Activated CD4-positive, alpha-beta T cell treated with anti-CD3 and anti-CD28 coated beads, Interleukin-2, amount 10 ng/mL, durations not matched to agents 24 days and 14 days (primary cell): ENCODE results near the gene ADCYAP1R1. TPM values are rescaled to one million over a fixed set of nuclear protein-coding genes. Genes with fewer than 3 reads are reported as not detected.

Experiments
- DNase-seq: peaks from one replicate; pipeline ENCODE4 v3.0.0; 2022
- H3K27ac Mint-ChIP-seq: one replicate; pipeline ENCODE4 v1.8.0; 2022; ENCODE audit warnings: mild to moderate bottlenecking, mixed read lengths
- H3K27me3 Mint-ChIP-seq: one replicate; pipeline ENCODE4 v1.8.0; 2022; ENCODE audit warnings: mixed read lengths
- H3K36me3 Mint-ChIP-seq: one replicate; pipeline ENCODE4 v1.8.0; 2022; ENCODE audit warnings: low read depth, mild to moderate bottlenecking, mixed read lengths
- H3K4me1 Mint-ChIP-seq: one replicate; pipeline ENCODE4 v1.8.0; 2021; ENCODE audit warnings: mixed read lengths
- H3K4me3 Mint-ChIP-seq: one replicate; pipeline ENCODE4 v1.8.0; 2022; ENCODE audit warnings: mild to moderate bottlenecking, moderate library complexity, mixed read lengths
- H3K9me3 Mint-ChIP-seq: one replicate; pipeline ENCODE4 v1.8.0; 2021; ENCODE audit warnings: mixed read lengths
- intact Hi-C: fragments of 100-400 bp; cut with micrococcal nuclease; formaldehyde crosslinking; loops from one replicate; pipeline ENCODE4 v1.15.1; 2023
- total RNA-seq: library from RNA; stranded (reverse); gene quantifications from 2 replicates; pipeline ENCODE4 v1.2.3, GENCODE V29; 2022

Gene ADCYAP1R1
- total RNA-seq, 1 donor from 2014 or later = not detected

DNA sequence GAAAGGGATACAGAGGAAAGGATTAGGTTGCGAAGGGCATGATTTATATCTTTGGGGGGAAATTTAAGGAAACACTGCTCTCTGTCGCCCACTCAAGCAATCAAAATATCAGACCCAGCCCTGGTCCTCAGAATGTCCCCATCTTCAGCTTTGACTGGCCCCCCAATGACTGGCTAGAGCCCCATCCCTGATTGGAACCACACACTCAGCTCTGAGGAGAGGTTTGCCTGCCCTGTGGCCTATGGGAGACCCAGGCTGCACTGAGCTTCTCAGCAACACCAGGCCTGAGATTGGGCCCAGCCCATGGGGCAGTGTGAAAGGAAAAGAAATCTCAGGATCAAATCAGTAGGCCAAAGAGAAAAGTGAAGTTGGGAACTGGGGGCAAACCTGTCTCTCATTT, 69.5 kb downstream of the ADCYAP1R1 start:
- H3K27me3 Mint-ChIP-seq = peaks cover 18% of the 10 kb centered on the region
- no peak overlapping the region for H3K27ac Mint-ChIP-seq
- H3K4me3 Mint-ChIP-seq = no peak overlapping the region
- intact Hi-C loops = no loop called here
- no peaks in the 10 kb centered on the region for H3K9me3 Mint-ChIP-seq
- no peak for DNase-seq
- H3K4me1 Mint-ChIP-seq = no peaks in the 10 kb centered on the region
- no peaks in the 10 kb centered on the region for H3K36me3 Mint-ChIP-seq

DNA sequence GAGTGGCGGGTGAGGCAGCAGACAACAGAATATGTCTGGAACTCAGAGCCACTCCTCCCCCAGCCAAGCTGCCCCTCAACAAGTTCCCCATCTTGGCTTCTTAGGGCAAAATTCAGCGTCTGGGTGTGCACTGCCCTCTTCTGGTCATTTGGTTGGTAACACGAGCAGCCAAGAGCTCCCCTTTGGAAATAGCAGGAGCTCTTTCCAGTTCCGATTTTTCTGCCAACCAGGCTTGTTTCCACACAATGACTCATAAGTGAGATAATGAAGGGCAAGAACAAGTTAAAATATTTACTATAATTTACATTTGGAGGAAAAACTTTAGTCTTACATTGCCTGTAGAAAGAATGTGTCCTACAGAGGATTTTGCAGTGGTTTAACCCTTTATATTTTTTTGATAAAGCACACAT, 70.5 kb downstream of the ADCYAP1R1 start:
- Mint-ChIP-seq H3K4me3 (no peak overlapping the region), H3K27ac (no peak overlapping the region), H3K9me3 (no peaks in the 10 kb centered on the region), H3K27me3 (peaks cover 13% of the 10 kb centered on the region), H3K36me3 (no peaks in the 10 kb centered on the region), H3K4me1 (no peaks in the 10 kb centered on the region)
- intact Hi-C loops = loop anchor here (1.0 kb wide), 1 partner anchor 139 kb away; no protein-coding TSS in a partner anchor
- DNase-seq = peak; percentile 81

DNA sequence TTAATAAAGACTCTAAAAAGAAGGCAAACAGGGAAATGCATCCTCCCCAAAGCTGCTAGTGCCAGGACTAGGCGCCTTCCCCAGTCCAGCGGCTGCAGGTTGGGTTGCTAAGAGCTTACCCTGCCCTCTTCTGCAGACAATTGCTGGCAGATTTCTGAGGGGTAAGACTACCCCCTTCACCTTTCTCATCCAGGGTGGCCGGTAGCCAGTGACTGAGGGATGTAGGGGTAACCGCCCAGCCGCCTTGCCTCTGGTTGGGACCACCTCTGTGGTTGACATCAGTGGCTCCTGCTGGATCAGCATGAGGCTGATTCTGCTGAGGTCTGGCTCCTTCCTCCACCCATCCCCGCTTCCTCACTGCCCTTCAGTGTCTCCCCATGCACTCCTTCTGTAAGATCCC, 71.2 kb downstream of the ADCYAP1R1 start:
- H3K4me1 Mint-ChIP-seq = no peaks in the 10 kb centered on the region
- peaks cover 13% of the 10 kb centered on the region for H3K27me3 Mint-ChIP-seq

DNA sequence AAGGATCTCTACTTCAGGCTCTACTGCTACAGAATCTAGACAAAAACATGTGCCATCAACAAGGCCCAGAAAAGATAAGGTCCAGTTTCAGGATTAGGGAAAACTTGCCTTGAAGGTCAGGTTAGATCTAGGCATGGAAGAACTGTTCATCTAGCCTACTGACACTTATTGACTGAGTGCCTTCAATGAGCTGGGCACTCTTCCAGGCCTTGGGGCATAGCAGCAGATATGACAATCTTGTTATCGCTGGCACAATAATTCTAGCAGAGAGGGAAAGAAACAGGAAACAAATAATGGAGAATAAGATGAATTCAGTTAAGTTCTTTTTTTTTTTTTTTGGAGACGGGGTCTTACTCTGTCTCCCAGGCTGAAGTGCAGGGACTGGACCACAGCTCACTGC, 71.6 kb downstream of the ADCYAP1R1 start:
- intact Hi-C loops = no loop called here
- Mint-ChIP-seq H3K27ac (no peak overlapping the region), H3K4me3 (no peak overlapping the region), H3K9me3 (no peaks in the 10 kb centered on the region), H3K36me3 (no peaks in the 10 kb centered on the region), H3K4me1 (no peaks in the 10 kb centered on the region), H3K27me3 (peaks cover 13% of the 10 kb centered on the region)
- no peak for DNase-seq

More for the DNA sequence above, 71.2 kb downstream of the ADCYAP1R1 start:
- Mint-ChIP-seq H3K4me3 (no peak overlapping the region), H3K36me3 (no peaks in the 10 kb centered on the region), H3K27ac (no peak overlapping the region), H3K9me3 (no peaks in the 10 kb centered on the region)
- DNase-seq = no peak
- intact Hi-C loops = no loop called here

DNA sequence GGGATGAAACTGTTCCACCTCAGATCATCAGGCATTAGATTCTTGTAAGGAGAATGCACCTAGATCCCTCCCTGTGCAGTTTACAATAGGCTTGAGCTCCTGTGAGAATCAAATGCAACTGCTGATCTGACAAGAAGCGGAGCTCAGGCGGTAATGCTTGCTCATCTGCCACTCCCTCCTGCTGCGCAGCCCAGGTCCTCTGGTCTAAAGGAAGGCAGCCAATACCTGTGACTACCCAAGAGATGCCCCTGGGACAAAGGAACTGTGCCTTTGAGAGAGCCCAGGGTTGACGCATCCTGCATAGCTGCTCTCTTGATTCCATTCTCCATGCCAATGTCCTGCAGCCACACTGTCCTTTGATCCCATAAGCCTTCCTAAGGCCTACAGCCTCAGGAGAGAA, 73.1 kb downstream of the ADCYAP1R1 start:
- Mint-ChIP-seq H3K27ac (no peak overlapping the region), H3K4me1 (no peaks in the 10 kb centered on the region), H3K36me3 (no peaks in the 10 kb centered on the region), H3K4me3 (no peak overlapping the region), H3K27me3 (peaks cover 13% of the 10 kb centered on the region), H3K9me3 (no peaks in the 10 kb centered on the region)
- DNase-seq = peak; percentile 37
- intact Hi-C loops = no loop called here

DNA sequence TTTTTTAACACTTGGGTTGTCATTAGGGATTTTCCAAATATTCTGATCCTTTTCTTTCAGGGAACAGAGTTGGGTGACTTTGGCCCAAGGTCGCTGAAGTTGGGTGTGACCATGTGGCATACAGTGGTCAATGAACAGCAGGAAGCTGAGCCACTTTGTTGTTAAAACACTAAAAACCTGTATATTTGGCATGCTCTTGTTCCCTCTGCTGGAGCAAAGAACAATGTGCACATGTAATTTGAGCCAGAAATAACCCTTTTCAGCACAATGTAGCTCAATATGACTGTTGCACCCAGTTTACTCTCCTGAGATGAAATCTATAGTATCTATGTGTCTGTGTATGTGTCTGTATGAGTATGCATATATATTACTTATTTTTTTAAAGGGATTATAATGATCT, 74.9 kb downstream of the ADCYAP1R1 start:
- DNase-seq = peak; percentile 22
- Mint-ChIP-seq H3K9me3 (no peaks in the 10 kb centered on the region), H3K27ac (no peak overlapping the region)

DNA sequence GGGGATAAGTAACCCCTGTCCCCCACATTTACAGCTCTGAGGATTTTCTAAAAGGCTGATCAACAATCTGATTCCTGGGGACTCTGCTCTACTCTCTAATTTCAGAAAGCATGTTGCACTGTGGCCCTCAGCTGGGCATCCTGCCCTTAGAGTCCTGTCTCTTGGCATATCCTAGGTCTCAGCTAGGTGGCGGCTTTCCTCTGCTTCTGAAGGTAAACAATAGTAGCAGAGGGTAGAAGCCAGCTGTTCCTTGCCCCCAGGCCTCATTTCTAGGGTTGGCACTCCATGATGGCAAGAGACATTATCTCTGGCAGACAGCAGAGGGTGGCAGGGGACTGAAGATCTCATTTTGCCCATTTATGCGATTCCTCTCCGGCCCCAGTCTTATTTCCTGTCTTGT, 77.0 kb downstream of the ADCYAP1R1 start:
- intact Hi-C loops = no loop called here
- no peak overlapping the region for H3K4me3 Mint-ChIP-seq
- no peaks in the 10 kb centered on the region for H3K36me3 Mint-ChIP-seq
- H3K9me3 Mint-ChIP-seq = no peaks in the 10 kb centered on the region
- H3K27me3 Mint-ChIP-seq = no peaks in the 10 kb centered on the region
- no peak overlapping the region for H3K27ac Mint-ChIP-seq
- no peaks in the 10 kb centered on the region for H3K4me1 Mint-ChIP-seq
- peak; percentile 28 for DNase-seq

More for the DNA sequence above, 74.9 kb downstream of the ADCYAP1R1 start:
- H3K4me3 Mint-ChIP-seq = no peak overlapping the region
- intact Hi-C loops = no loop called here
- no peaks in the 10 kb centered on the region for H3K36me3 Mint-ChIP-seq
- peaks cover 9% of the 10 kb centered on the region for H3K27me3 Mint-ChIP-seq
- H3K4me1 Mint-ChIP-seq = no peaks in the 10 kb centered on the region

DNA sequence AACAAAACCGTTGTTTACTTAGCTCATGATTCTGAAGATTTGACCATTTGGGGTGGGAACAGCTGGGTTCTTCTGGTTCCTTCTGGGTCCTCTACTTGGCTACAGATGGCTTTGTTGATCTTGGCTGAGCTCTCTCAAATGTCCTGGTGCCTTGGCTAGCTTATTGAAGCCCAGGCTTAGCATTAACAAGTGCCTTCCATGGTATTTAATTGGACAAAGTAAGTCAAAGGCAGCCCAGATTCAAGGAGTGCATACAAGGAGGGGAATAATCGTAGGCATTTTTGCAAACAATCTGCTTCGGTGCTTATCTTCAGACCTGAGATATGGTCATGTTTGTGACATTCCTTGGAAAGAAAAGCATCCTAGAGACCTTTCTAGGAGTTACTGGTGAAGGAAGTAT, 81.4 kb downstream of the ADCYAP1R1 start:
- H3K4me1 Mint-ChIP-seq = no peaks in the 10 kb centered on the region
- intact Hi-C loops = loop anchor here (10.0 kb wide), 1 partner anchor 601 kb away; no protein-coding TSS in a partner anchor

DNA sequence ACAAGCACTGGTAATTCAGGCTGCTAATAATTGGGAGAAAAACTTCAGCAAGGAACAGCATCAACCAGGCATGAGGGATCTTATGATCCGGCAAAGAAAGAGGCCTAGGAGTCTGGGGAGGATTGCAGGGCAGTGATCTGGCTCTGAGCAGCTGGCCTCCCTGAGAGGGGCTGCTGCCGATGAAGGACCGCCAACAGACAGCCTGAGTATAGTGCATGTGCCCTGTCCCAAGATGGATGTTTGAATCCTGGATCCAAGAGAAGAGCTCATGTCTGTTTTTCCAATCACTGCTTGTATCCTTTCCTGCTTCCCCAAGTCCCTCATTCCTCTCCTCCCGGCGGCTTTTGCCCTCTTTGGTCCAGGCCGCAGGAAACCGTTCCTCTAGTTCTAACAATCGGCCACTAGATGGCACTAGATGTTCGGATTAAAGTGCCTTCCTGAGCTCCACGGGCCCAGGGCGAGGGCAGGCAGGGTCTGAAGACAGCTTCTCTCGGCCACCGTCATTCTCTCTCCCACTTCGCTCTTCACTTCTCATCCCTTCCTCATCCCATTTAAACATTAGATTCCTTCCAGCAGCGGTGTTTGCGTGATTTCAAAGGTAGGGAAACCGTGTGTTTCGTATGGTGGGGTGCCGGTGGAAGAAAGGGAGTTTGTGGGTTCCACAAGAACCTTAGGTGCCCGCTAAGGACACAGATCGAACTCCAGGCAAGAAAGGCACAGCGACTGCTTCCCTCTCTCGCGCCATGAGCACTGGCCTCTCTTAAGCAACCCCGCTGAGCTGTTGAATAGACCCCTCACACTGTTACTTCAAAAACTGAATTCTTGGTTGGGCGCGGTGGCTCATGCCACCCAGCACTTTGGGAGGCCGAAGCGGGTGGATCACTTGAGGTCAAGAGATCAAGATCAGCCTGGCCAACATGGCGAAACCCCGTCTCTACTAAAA, 82.4 kb downstream of the ADCYAP1R1 start:
- intact Hi-C loops = loop anchor here (10.0 kb wide), 1 partner anchor 600 kb away; no protein-coding TSS in a partner anchor
- peak; percentile 83 for DNase-seq
- no peaks in the 10 kb centered on the region for H3K36me3 Mint-ChIP-seq
- H3K27ac Mint-ChIP-seq = no peak overlapping the region
- no peaks in the 10 kb centered on the region for H3K4me1 Mint-ChIP-seq
- H3K4me3 Mint-ChIP-seq = no peak overlapping the region
- H3K27me3 Mint-ChIP-seq = no peaks in the 10 kb centered on the region
- no peaks in the 10 kb centered on the region for H3K9me3 Mint-ChIP-seq

More for the DNA sequence above, 81.4 kb downstream of the ADCYAP1R1 start:
- H3K36me3 Mint-ChIP-seq = no peaks in the 10 kb centered on the region
- H3K4me3 Mint-ChIP-seq = no peak overlapping the region
- no peaks in the 10 kb centered on the region for H3K27me3 Mint-ChIP-seq
- no peaks in the 10 kb centered on the region for H3K9me3 Mint-ChIP-seq
- no peak overlapping the region for H3K27ac Mint-ChIP-seq
- DNase-seq = peak; percentile 24

DNA sequence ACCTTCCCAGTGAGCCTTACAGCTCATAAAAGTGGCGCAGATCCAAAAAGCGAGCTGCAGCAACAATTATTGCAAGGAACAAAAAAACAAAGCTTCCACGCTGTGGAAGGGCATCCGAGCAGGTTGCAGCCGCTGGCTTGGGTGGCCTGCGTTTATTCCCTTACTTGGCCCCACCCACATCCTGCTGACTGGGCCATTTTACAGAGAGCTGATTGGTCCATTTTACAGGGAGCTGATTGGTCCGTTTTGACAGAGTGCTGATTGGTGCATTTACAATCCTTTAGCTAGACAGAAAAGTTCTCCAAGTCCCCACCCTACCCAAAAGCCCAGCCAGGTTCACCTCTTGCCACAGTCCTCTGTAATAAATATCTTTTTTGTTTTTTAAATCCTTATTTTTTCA, 85.1 kb downstream of the ADCYAP1R1 start:
- no peaks in the 10 kb centered on the region for H3K36me3 Mint-ChIP-seq
- no peak overlapping the region for H3K27ac Mint-ChIP-seq
- H3K4me1 Mint-ChIP-seq = no peaks in the 10 kb centered on the region
- DNase-seq = peak; percentile 46
- intact Hi-C loops = loop anchor here (10.0 kb wide), 1 partner anchor 598 kb away; no protein-coding TSS in a partner anchor
- H3K4me3 Mint-ChIP-seq = no peak overlapping the region
- H3K9me3 Mint-ChIP-seq = no peaks in the 10 kb centered on the region
- peaks cover 6% of the 10 kb centered on the region for H3K27me3 Mint-ChIP-seq

DNA sequence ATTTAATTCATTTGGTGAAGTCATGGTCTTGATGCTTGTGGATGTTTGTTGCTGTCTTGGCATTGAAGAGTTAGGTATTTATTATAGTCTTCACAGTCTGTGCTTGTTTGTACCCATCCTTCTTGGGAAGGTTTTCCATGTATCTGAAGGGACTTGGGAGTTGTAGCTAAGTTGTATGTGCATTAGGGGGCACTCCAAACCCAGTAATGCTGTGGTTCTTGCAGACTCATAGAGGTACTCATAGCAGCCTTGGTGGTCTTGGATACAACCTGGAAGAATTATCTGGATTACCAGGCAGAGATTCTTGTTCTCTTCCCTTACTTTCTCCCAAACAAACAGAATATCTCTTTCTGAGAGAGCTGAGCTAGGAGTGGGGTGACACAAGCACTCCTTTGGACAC, 93.2 kb downstream of the ADCYAP1R1 start:
- Mint-ChIP-seq H3K4me1 (no peaks in the 10 kb centered on the region), H3K9me3 (no peaks in the 10 kb centered on the region), H3K4me3 (no peak overlapping the region), H3K27ac (no peak overlapping the region), H3K27me3 (peaks cover 6% of the 10 kb centered on the region), H3K36me3 (no peaks in the 10 kb centered on the region)
- intact Hi-C loops = no loop called here
- peak; percentile 12 for DNase-seq

DNA sequence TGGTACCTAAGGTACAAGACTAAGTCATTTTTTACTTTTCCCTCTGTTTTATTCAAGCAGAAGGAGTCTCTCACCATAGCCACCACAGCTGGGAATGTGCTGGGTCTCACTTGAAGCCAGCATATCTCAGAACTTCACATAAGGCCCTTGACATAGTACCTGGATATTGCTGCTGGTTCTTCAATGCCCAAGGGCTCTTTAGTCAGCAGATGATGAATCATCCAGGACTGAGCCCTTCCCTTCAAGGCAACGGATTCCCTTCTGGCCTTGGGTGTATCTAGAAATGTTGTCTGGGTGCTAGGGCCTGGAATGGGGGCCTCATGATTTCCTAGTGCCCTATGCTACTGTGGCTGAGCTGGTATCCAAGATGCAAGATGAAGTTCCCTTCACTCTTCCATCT, 93.9 kb downstream of the ADCYAP1R1 start:
- no peak overlapping the region for H3K4me3 Mint-ChIP-seq
- peaks cover 3% of the 10 kb centered on the region for H3K27me3 Mint-ChIP-seq
- intact Hi-C loops = no loop called here
- no peaks in the 10 kb centered on the region for H3K4me1 Mint-ChIP-seq
- no peak overlapping the region for H3K27ac Mint-ChIP-seq
- H3K36me3 Mint-ChIP-seq = no peaks in the 10 kb centered on the region
- peak; percentile 6 for DNase-seq
- H3K9me3 Mint-ChIP-seq = no peaks in the 10 kb centered on the region

DNA sequence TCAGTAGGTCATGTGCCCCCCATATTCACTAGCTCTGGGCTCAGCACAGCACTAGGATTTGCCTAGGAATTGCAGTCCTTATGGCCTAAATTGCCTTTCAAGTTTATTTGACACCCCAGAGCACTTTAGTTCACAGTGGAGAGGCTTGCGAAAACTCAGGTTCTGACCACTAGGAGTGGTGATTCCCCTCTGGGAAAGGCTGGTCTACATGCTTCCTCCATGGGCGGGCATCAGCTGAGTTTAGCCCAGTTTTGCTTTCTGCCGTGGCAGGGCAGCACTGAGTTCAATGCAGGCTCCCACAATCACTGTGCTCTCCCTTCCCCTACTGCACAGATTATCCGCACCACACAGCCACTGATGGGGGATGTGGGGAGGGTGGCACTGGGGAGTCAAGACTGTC, 94.4 kb downstream of the ADCYAP1R1 start:
- Mint-ChIP-seq H3K4me3 (no peak overlapping the region), H3K27ac (no peak overlapping the region), H3K9me3 (no peaks in the 10 kb centered on the region), H3K4me1 (no peaks in the 10 kb centered on the region), H3K27me3 (no peaks in the 10 kb centered on the region), H3K36me3 (no peaks in the 10 kb centered on the region)
- intact Hi-C loops = no loop called here
- DNase-seq = no peak

DNA sequence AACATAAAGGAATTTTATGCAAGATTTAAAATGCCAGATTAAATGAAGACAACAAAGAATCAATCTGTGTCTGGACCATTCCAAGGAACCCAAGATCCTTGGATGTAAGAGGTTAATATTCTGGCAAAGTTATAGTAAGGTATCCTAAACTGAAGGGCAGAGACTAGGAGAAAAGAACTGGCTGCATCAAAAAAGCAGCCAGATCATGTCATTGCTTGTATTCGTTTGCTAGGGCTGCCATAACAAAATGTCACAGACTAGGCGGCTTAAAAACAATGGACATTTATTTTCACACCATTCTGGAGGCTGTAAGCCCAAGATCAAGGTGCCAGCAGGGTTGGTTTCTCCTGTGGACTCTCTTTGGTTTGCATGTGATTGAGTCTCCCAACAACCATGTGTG, 99.7 kb downstream of the ADCYAP1R1 start:
- intact Hi-C loops = no loop called here
- H3K4me1 Mint-ChIP-seq = no peaks in the 10 kb centered on the region
- no peak overlapping the region for H3K4me3 Mint-ChIP-seq
- H3K36me3 Mint-ChIP-seq = no peaks in the 10 kb centered on the region
- peak; percentile 12 for DNase-seq
- H3K27me3 Mint-ChIP-seq = no peaks in the 10 kb centered on the region
- no peak overlapping the region for H3K27ac Mint-ChIP-seq
- H3K9me3 Mint-ChIP-seq = no peaks in the 10 kb centered on the region
